HEK293 (cell line): ENCODE results near the gene C6orf89.
A peak's percentile ranks its signal among the peaks of the same experiment; 100 is the strongest.
"Not testable (repeated sequence)": the region's sequence is repeated elsewhere in the genome, so short reads cannot be mapped to it uniquely, and the experiment has no call there.

Experiments used
- CTCF ChIA-PET: fragments of 350-600 bp; formaldehyde crosslinking; extraction: SDS; loops from one replicate; lab custom pipeline; 2021; ENCODE audit warnings: antibody characterized with exemption; lab: Yijun Ruan, JAX
- POLR2A ChIA-PET: fragments of 300-600 bp; formaldehyde crosslinking; extraction: SDS; loops from one replicate; lab custom pipeline; 2020; ENCODE audit warnings: antibody characterized with exemption, inconsistent platforms; lab: Yijun Ruan, JAX
- H3K27ac ChIP-seq: fragments of 200-500 bp; sonication (Bioruptor generic); 2 replicates; pipeline ENCODE4 v1.5.1; 2014; ENCODE audit warnings: low read depth, low read length, control low read depth, inconsistent platforms; ENCODE audit errors: extremely low read depth
- H3K36me3 ChIP-seq, 2 experiments: fragments of 200-500 bp in 1 of 2; sonication (Bioruptor generic) in 1 of 2; 1 replicate in 1 of 2; 2 replicates in 1 of 2; pipeline ENCODE4 v1.5.1; 2014 to 2017; ENCODE audit warnings: inconsistent platforms in 2 of 2, low read length in 2 of 2; ENCODE audit not compliant: control insufficient read depth in 2 of 2, insufficient read depth in 1 of 2
- H3K4me1 ChIP-seq: fragments of 200-500 bp; sonication (Bioruptor generic); 2 replicates; pipeline ENCODE4 v1.5.1; 2014; ENCODE audit warnings: mild to moderate bottlenecking, low read length, inconsistent platforms; ENCODE audit not compliant: control insufficient read depth, insufficient read depth
- H3K4me3 ChIP-seq: 2 replicates; pipeline ENCODE4 v1.5.1; 2011; ENCODE audit warnings: low read depth, mild to moderate bottlenecking, control low read depth, low read length, moderate library complexity
- H3K9me3 ChIP-seq: fragments of 200-500 bp; sonication (Bioruptor generic); 2 replicates; pipeline ENCODE4 v1.5.1; 2014; ENCODE audit warnings: low read depth, low read length, inconsistent platforms; ENCODE audit not compliant: control insufficient read depth, insufficient read depth
- ELK4 ChIP-seq: IDR thresholded peaks from 2 replicates; pipeline ENCODE4 v1.6.1; 2011; ENCODE audit warnings: mild to moderate bottlenecking, low read depth, low read length, borderline replicate concordance
- GLIS1 ChIP-seq: fragments of 450-650 bp; formaldehyde crosslinking; IDR thresholded peaks from 2 replicates; pipeline ENCODE4 v1.5.1; 2016; ENCODE audit warnings: missing biosample characterization, missing genetic modification characterization
- HOXC10 ChIP-seq: sonication (generic); formaldehyde crosslinking; IDR thresholded peaks from 2 replicates; pipeline ENCODE4 v1.8.1; 2023; ENCODE audit warnings: mild to moderate bottlenecking, missing genetic modification reagents
- KLF16 ChIP-seq: fragments of 450-650 bp; formaldehyde crosslinking; IDR thresholded peaks from 2 replicates; pipeline ENCODE4 v1.5.1; 2017; ENCODE audit warnings: missing biosample characterization, missing genetic modification characterization
- SALL2 ChIP-seq: fragments of 450-650 bp; formaldehyde crosslinking; IDR thresholded peaks from 2 replicates; pipeline ENCODE4 v1.5.0; 2017; ENCODE audit warnings: missing biosample characterization, mild to moderate bottlenecking, missing genetic modification characterization, borderline replicate concordance
- SCRT2 ChIP-seq: fragments of 450-650 bp; formaldehyde crosslinking; IDR thresholded peaks from 2 replicates; pipeline ENCODE4 v1.5.1; 2016; ENCODE audit warnings: missing biosample characterization, missing genetic modification characterization
- SETDB1 ChIP-seq: IDR thresholded peaks from one replicate; pipeline ENCODE4 v1.6.1; 2017; ENCODE audit warnings: mild to moderate bottlenecking, low read length, moderate library complexity, mixed read lengths; ENCODE audit not compliant: insufficient read length
- SP7 ChIP-seq: fragments of 450-650 bp; formaldehyde crosslinking; IDR thresholded peaks from 2 replicates; pipeline ENCODE4 v1.5.1; 2016; ENCODE audit warnings: missing biosample characterization, missing genetic modification characterization
- ZBTB1 ChIP-seq: fragments of 450-650 bp; formaldehyde crosslinking; IDR thresholded peaks from 2 replicates; pipeline ENCODE4 v1.5.1; 2016; ENCODE audit warnings: missing biosample characterization, missing genetic modification characterization
- ZBTB8A ChIP-seq: fragments of 450-650 bp; formaldehyde crosslinking; IDR thresholded peaks from 2 replicates; pipeline ENCODE4 v1.5.1; 2016; ENCODE audit warnings: missing biosample characterization, missing genetic modification characterization
- ZFP37 ChIP-seq: fragments of 450-650 bp; formaldehyde crosslinking; IDR thresholded peaks from 2 replicates; pipeline ENCODE4 v1.5.1; 2016; ENCODE audit warnings: missing biosample characterization, missing genetic modification characterization
- ZNF23 ChIP-seq: fragments of 450-650 bp; formaldehyde crosslinking; IDR thresholded peaks from 2 replicates; pipeline ENCODE4 v1.5.1; 2016; ENCODE audit warnings: missing biosample characterization, missing genetic modification characterization, borderline replicate concordance
- ZNF350 ChIP-seq: fragments of 450-650 bp; formaldehyde crosslinking; IDR thresholded peaks from 2 replicates; pipeline ENCODE4 v1.5.0; 2017; ENCODE audit warnings: missing biosample characterization, mild to moderate bottlenecking, missing genetic modification characterization
- ZNF510 ChIP-seq: fragments of 450-650 bp; formaldehyde crosslinking; IDR thresholded peaks from 2 replicates; pipeline ENCODE4 v1.5.1; 2018; ENCODE audit warnings: mild to moderate bottlenecking, missing genetic modification characterization, missing biosample characterization; ENCODE audit not compliant: insufficient replicate concordance
- ZNF558 ChIP-seq: fragments of 450-650 bp; formaldehyde crosslinking; IDR thresholded peaks from 2 replicates; pipeline ENCODE4 v1.5.1; 2016; ENCODE audit warnings: missing biosample characterization, missing genetic modification characterization
- ZNF600 ChIP-seq: fragments of 450-650 bp; formaldehyde crosslinking; IDR thresholded peaks from 2 replicates; pipeline ENCODE4 v1.5.1; 2016; ENCODE audit warnings: missing biosample characterization, missing genetic modification characterization
- ZNF660 ChIP-seq: fragments of 450-650 bp; IDR thresholded peaks from 2 replicates; pipeline ENCODE4 v1.5.1; 2018; ENCODE audit warnings: missing biosample characterization, mild to moderate bottlenecking, missing genetic modification characterization
- ZNF664 ChIP-seq: fragments of 450-650 bp; formaldehyde crosslinking; IDR thresholded peaks from 2 replicates; pipeline ENCODE4 v1.5.1; 2016; ENCODE audit warnings: missing biosample characterization, missing genetic modification characterization
- ZNF701 ChIP-seq: fragments of 450-650 bp; formaldehyde crosslinking; IDR thresholded peaks from 2 replicates; pipeline ENCODE4 v1.5.1; 2016; ENCODE audit warnings: missing biosample characterization, missing genetic modification characterization
- ZNF776 ChIP-seq: fragments of 450-650 bp; formaldehyde crosslinking; IDR thresholded peaks from 2 replicates; pipeline ENCODE4 v1.5.0; 2017; ENCODE audit warnings: missing biosample characterization, missing genetic modification characterization, borderline replicate concordance
- ZSCAN16 ChIP-seq: fragments of 450-650 bp; formaldehyde crosslinking; IDR thresholded peaks from 2 replicates; pipeline ENCODE4 v1.5.1; 2016; ENCODE audit warnings: missing biosample characterization, missing genetic modification characterization
- TF ChIP-seq, protein P1 (sequence below): sonication (generic); formaldehyde crosslinking; IDR thresholded peaks from 2 replicates; pipeline ENCODE4 v1.8.1; 2022; ENCODE audit warnings: mild to moderate bottlenecking, moderate library complexity, missing genetic modification reagents

Gene C6orf89

GRCh38 chr6:36946526-36946925, 60.8 kb downstream of the C6orf89 start:
- no peaks in the 10 kb centered on the region; the same call in 1 of the 2 replicates for H3K4me1 ChIP-seq
- H3K27ac ChIP-seq, result no peak overlapping the region
- H3K4me3 ChIP-seq, result no peak overlapping the region
- no peaks in the 10 kb centered on the region for H3K36me3 ChIP-seq
- CTCF ChIA-PET, result interaction anchor here (0.7 kb wide), 2 partner anchors 36 to 71 kb away, joined by 4 read pairs; no protein-coding TSS in a partner anchor
- no peaks in the 10 kb centered on the region for H3K9me3 ChIP-seq
- TF ChIP-seq SCRT2 (tag by site-specific recombination) (peak; percentile 18; the same call in 1 of the 2 replicates), HOXC10 (CRISPR knock-in tag) (no peak)
- TF ChIP-seq, all 188 proteins: peak for 1
- POLR2A ChIA-PET, result no interaction called here

DNA sequence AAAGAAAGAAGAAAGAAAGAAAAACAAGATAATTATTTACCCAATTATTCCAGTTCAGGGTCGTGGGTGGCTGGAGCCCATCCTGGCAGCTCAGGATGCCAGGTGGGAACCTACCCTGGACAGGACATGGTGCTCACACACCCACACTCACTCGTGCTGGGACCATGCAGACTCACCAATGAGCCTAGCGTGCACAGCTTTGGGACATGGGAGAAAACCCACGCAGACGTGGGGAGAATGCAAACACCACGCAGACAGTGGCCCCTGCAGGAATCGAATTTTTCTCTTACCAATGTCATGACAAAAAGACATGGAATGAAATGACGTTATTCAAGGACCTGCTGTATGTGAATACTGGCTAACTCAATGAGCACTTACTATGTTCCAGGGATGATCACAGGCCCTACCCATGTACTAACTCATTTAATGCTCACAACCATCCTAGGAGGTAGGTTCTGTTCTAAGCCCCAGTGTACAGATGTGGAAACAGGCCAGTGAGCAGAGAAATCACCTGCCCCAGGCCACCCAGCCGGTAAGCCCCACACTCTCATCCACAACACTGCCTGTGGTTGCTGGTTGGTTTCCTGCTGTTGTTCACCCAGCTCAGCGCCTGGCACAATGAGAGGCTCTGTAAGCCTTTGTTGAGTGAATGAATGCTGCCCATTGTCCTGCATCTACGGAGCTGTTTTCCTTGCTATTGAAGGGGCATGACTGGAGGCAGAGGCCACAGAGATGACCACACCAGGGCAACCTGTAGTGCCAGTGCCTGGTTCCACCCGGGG, 62.0 kb downstream of the C6orf89 start:
- TF ChIP-seq ZSCAN16, result 0 out of 2 replicates have a peak, but pooled peaks have one; percentile 43
- TF ChIP-seq ZBTB8A (tag by site-specific recombination), result no peak
- peak; percentile 95 for TF ChIP-seq ZNF664 (tag by site-specific recombination)
- no peak for TF ChIP-seq ZFP37
- TF ChIP-seq KLF16 (tag by site-specific recombination), result no peak
- TF ChIP-seq SETDB1, result no peak
- no peaks in the 10 kb centered on the region for H3K9me3 ChIP-seq
- CTCF ChIA-PET, result interaction anchor here (0.6 to 1.6 kb wide), 4 partner anchors 35 to 70 kb away, joined by 3 to 5 read pairs (median 3); no protein-coding TSS in a partner anchor
- no peak overlapping the region for H3K4me3 ChIP-seq
- no peaks in the 10 kb centered on the region; the same call in 1 of the 2 replicates for H3K4me1 ChIP-seq
- no peak overlapping the region for H3K27ac ChIP-seq
- POLR2A ChIA-PET, result interaction anchor here (0.6 kb wide), 2 partner anchors 319 to 724 kb away, joined by 3 to 7 read pairs; no protein-coding TSS in a partner anchor
- H3K36me3 ChIP-seq, result no peaks in the 10 kb centered on the region

GRCh38 chr6:36949076-36949475, 63.3 kb downstream of the C6orf89 start:
- H3K9me3 ChIP-seq, H3K4me3 ChIP-seq, POLR2A ChIA-PET, H3K27ac ChIP-seq, H3K36me3 ChIP-seq, H3K4me1 ChIP-seq: not testable (repeated sequence)
- CTCF ChIA-PET, result interaction anchor here (1.6 kb wide), 1 partner anchor 69 kb away, joined by 5 read pairs; no protein-coding TSS in a partner anchor

DNA sequence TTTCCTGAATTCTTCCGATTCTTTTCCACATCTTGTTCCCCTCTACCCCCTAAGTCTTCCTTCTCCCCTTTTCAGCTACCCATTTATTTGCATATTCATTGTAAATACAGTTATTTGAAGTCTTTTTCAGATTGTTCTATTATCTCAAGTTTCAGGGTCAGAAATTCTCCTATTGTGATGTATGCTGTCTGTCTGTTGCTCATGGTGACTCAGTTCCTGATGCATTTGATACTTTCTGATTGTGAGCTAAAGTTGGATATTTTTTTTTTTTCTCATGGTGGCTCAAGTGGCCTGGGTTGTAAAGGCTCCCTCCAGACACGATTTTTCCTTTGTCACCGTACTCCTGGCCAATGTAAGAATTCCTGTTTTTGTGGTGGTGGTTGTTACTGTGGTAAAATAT, 63.9 kb downstream of the C6orf89 start:
- Histone ChIP-seq H3K9me3 (no peaks in the 10 kb centered on the region), H3K36me3 (no peaks in the 10 kb centered on the region), H3K4me1 (no peaks in the 10 kb centered on the region; the same call in 1 of the 2 replicates), H3K27ac (no peak overlapping the region), H3K4me3 (no peak overlapping the region)
- ChIA-PET POLR2A (no interaction called here), CTCF (interaction anchor here (0.6 to 1.6 kb wide), 2 partner anchors 68 to 139 kb away, joined by 3 to 5 read pairs; no protein-coding TSS in a partner anchor)
- no peak for TF ChIP-seq ZNF660 (tag by site-specific recombination)
- TF ChIP-seq ZNF701 (tag by site-specific recombination), result no peak
- TF ChIP-seq ZNF776, result no peak
- TF ChIP-seq SALL2, result no peak
- no peak for TF ChIP-seq ZNF510 (tag by site-specific recombination)
- TF ChIP-seq SP7 (tag by site-specific recombination), result no peak
- no peak for TF ChIP-seq ZBTB1
- no peak for TF ChIP-seq ZNF600
- no peak for TF ChIP-seq GLIS1
- TF ChIP-seq ELK4, result no peak
- TF ChIP-seq ZNF558, result no peak
- no peak for TF ChIP-seq ZNF23 (tag by site-specific recombination)
- TF ChIP-seq ZNF350 (tag by site-specific recombination), result no peak
- TF ChIP-seq, protein P1, sequence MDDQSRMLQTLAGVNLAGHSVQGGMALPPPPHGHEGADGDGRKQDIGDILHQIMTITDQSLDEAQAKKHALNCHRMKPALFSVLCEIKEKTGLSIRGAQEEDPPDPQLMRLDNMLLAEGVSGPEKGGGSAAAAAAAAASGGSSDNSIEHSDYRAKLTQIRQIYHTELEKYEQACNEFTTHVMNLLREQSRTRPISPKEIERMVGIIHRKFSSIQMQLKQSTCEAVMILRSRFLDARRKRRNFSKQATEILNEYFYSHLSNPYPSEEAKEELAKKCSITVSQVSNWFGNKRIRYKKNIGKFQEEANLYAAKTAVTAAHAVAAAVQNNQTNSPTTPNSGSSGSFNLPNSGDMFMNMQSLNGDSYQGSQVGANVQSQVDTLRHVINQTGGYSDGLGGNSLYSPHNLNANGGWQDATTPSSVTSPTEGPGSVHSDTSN (CRISPR knock-in tag), result no peak
